Measurements from ENCODE around the gene HAND2.

DNA sequence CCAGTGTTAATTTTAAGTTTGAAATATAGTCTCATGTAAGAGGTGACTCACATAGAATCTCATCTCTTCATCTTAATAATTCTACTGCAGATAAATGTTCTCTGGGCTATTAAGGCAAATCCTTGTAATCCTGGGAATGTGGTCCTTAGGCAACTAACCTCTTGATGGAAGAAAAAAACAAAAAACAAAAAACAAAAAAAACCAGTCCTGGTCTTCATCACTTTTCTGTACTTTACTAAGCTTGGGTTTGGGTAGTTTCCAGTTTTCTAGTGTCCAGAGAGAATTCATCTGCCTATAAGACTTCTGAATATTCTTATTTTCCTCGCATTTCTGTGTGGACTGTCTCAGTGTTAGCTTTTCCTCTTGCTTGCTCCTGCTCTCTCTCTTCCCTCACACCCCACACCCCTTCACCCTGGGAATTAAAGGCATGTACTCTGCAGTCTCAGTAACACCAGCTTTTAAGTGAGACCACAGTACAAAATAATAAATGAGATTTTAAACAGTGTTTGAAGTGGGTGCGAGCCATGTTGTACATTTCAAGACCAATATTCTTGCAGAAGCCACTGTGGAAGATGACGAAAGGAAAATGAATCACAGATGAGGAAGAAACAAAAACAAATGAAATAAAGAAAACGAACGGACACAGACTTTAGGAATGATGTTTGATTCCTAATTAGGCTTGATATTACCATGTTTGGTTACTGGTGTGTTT, 51.7 kb downstream of the HAND2 start:
- no peak for TF ChIP-seq POLR2A (IDR thresholded peaks at IDR 0.05)
- TF ChIP-seq CTCF (IDR thresholded peaks at IDR 0.05): no peak
